Endothelial cell of umbilical vein (primary cell): ENCODE measurements around the gene TNFRSF21. TPM values are rescaled to one million over a fixed set of nuclear protein-coding genes. Genes with fewer than 3 reads are reported as not detected.

ENCODE experiments used
- BruUV-seq: library from RNA; stranded (reverse); fragments of 400-500 nt; replicated peaks from 2 replicates; lab custom pipeline; 2021; lab: Mats Ljungman, UMichigan
- CTCF ChIA-PET: fragments of 300-600, 350-600 bp; sonication (Branson Sonifier 250); formaldehyde crosslinking; loops from one replicate; lab custom pipeline; 2021; ENCODE audit warnings: antibody characterized with exemption, inconsistent platforms; lab: Charles Lee
- POLR2A ChIA-PET: fragments of 300-600, 350-600 bp; sonication (Branson Sonifier 250); formaldehyde crosslinking; loops from one replicate; lab custom pipeline; 2021; ENCODE audit warnings: antibody characterized with exemption, inconsistent platforms; lab: Charles Lee
- DNase-seq: peaks from one replicate; pipeline ENCODE4 v3.0.0-alpha.2; 2011; ENCODE audit warnings: low read depth, low spot score
- FAIRE-seq: peaks from 2 replicates; lab custom pipeline; 2011; peaks lifted over from hg19 to GRCh38; lab: Jason Lieb, UNC
- H2AFZ ChIP-seq: 2 replicates; pipeline ENCODE4 v1.6.0; 2012; ENCODE audit warnings: low read depth, low read length, control low read depth, inconsistent platforms
- H3K27ac ChIP-seq: 2 replicates; pipeline ENCODE4 v1.5.1; 2011; ENCODE audit warnings: low read depth, mild to moderate bottlenecking, control low read depth, low read length, moderate library complexity; ENCODE audit not compliant: insufficient read depth
- H3K27me3 ChIP-seq, 2 experiments: 2 replicates each; pipeline versions ENCODE4 v1.6.0 to v1.6.1; 2011; ENCODE audit warnings: low read length in 2 of 2, mixed read lengths in 1 of 2; ENCODE audit not compliant: control insufficient read depth in 2 of 2, insufficient read depth in 2 of 2
- H3K36me3 ChIP-seq, 2 experiments: 2 replicates in 1 of 2; 3 replicates in 1 of 2; pipeline ENCODE4 v1.5.1; 2011; ENCODE audit warnings: low read length in 2 of 2, mild to moderate bottlenecking in 1 of 2, moderate library complexity in 1 of 2; ENCODE audit not compliant: control insufficient read depth in 2 of 2, insufficient read depth in 2 of 2; ENCODE audit errors: extremely low read depth in 1 of 2
- H3K4me1 ChIP-seq: 3 replicates; pipeline ENCODE4 v1.5.1; 2011; ENCODE audit warnings: mild to moderate bottlenecking, low read length; ENCODE audit not compliant: control insufficient read depth, insufficient read depth; ENCODE audit errors: extremely low read depth
- H3K4me2 ChIP-seq: 2 replicates; pipeline ENCODE4 v1.6.1; 2011; ENCODE audit warnings: low read length, control low read depth, mixed read lengths; ENCODE audit not compliant: insufficient read depth
- H3K4me3 ChIP-seq, 3 experiments: fragments of 200-600 bp in 1 of 3; sonication (generic), shearing (Covaris generic) in 1 of 3; replicated peaks in 1 of 3; 2 replicates each; pipeline ENCODE4 v1.5.1; 2011 to 2016; ENCODE audit warnings: control low read depth in 3 of 3, low read length in 3 of 3, mild to moderate bottlenecking in 2 of 3, inconsistent platforms in 1 of 3, low read depth in 1 of 3, moderate library complexity in 1 of 3; ENCODE audit not compliant: insufficient read depth in 1 of 3
- H3K79me2 ChIP-seq: 2 replicates; pipeline ENCODE4 v1.6.0; 2012; ENCODE audit warnings: low read length, inconsistent platforms; ENCODE audit not compliant: control insufficient read depth, insufficient read depth
- H3K9ac ChIP-seq: replicated peaks from 2 replicates; pipeline ENCODE3; 2011; ENCODE audit warnings: low read length, control low read depth; ENCODE audit not compliant: insufficient read depth; ENCODE audit errors: extremely low read depth
- H3K9me1 ChIP-seq: replicated peaks from 3 replicates; pipeline ENCODE4 v1.6.0; 2011; ENCODE audit warnings: mild to moderate bottlenecking, low read length; ENCODE audit not compliant: control insufficient read depth, insufficient read depth; ENCODE audit errors: extremely low read depth
- H3K9me3 ChIP-seq: replicated peaks from 2 replicates; pipeline ENCODE4 v1.5.1; 2012; ENCODE audit warnings: low read length, inconsistent platforms; ENCODE audit not compliant: control insufficient read depth, insufficient read depth
- H4K20me1 ChIP-seq: replicated peaks from 2 replicates; pipeline ENCODE3; 2011; ENCODE audit warnings: mild to moderate bottlenecking, low read length; ENCODE audit not compliant: control insufficient read depth, insufficient read depth; ENCODE audit errors: extremely low read depth
- EZH2 ChIP-seq: IDR thresholded peaks from 2 replicates; pipeline ENCODE4 v1.6.1; 2012; ENCODE audit warnings: borderline replicate concordance, low read depth, mild to moderate bottlenecking, moderate library complexity, low read length, inconsistent platforms; ENCODE audit not compliant: severe bottlenecking
- FOS ChIP-seq: IDR thresholded peaks from 2 replicates; pipeline ENCODE4 v1.6.1; 2011; ENCODE audit warnings: mild to moderate bottlenecking, low read length, moderate library complexity, borderline replicate concordance; ENCODE audit not compliant: insufficient read depth
- GATA2 ChIP-seq: IDR thresholded peaks from 2 replicates; pipeline ENCODE4 v1.7.0; 2011; ENCODE audit warnings: low read depth, mild to moderate bottlenecking, moderate library complexity, mixed read lengths, low read length; ENCODE audit not compliant: insufficient read length, insufficient read depth
- JUN ChIP-seq: IDR thresholded peaks from 2 replicates; pipeline ENCODE4 v1.6.1; 2011; ENCODE audit warnings: borderline replicate concordance, low read depth; ENCODE audit not compliant: insufficient read length, insufficient read depth
- MYC ChIP-seq: IDR thresholded peaks from one replicate; pipeline ENCODE4 v1.6.1; 2011; ENCODE audit warnings: mild to moderate bottlenecking, low read depth, low read length
- POLR2A ChIP-seq: IDR thresholded peaks from 2 replicates; pipeline ENCODE4 v1.6.1; 2012; ENCODE audit warnings: low read depth, mild to moderate bottlenecking, control low read depth, low read length
- POLR2AphosphoS5 ChIP-seq: IDR thresholded peaks from 2 replicates; pipeline ENCODE4 v1.6.1; 2012; ENCODE audit warnings: low read depth, mild to moderate bottlenecking, control low read depth, low read length, moderate library complexity; ENCODE audit not compliant: insufficient read depth
- dilution Hi-C: fragments of 300-500 bp; cut with MboI; formaldehyde crosslinking; loops from one replicate; pipeline ENCODE4 v1.15.0; 2019; ENCODE audit warnings: low sequenced_read_pairs; ENCODE audit not compliant: extremely low pct_ligation_motif_present
- intact Hi-C: fragments of 100-400 bp; cut with micrococcal nuclease; formaldehyde crosslinking; loops from one replicate; pipeline ENCODE4 v1.10.0; 2022
- polyA plus RNA-seq, 4 experiments: library from polyadenylated mRNA; depleted of rRNA in 3 of 4; stranded (reverse) in 3 of 4; unstranded in 1 of 4; fragments of >200 nt; gene quantifications; 2 replicates each; pipeline versions ENCODE4 v1.2.1 to v1.2.3, GENCODE V29; 2011 to 2012; ENCODE audit warnings: missing spikeins in 1 of 4
- total RNA-seq: library from RNA; stranded (reverse); gene quantifications from 2 replicates; pipeline ENCODE4 v1.2.3, GENCODE V29; 2021
- TF ChIP-seq, protein P1 (sequence below): IDR thresholded peaks from 2 replicates; pipeline ENCODE4 v1.6.1; 2011; ENCODE audit not compliant: insufficient read depth, insufficient read length
- TF ChIP-seq, protein P2 (sequence below), 2 donors: IDR thresholded peaks; 1 replicate in 1 of 2; 2 replicates in 1 of 2; pipeline ENCODE4 v1.5.1; 2011; ENCODE audit warnings: low read length in 2 of 2, mild to moderate bottlenecking in 2 of 2, moderate library complexity in 2 of 2, control low read depth in 1 of 2, inconsistent platforms in 1 of 2, low read depth in 1 of 2; ENCODE audit not compliant: insufficient read depth in 1 of 2; ENCODE audit errors: extremely low read depth in 1 of 2

The TNFRSF21 gene
- total and polyA plus RNA-seq, 2 donors (not counting 3 experiments of a cell fraction or from before 2014, with no cell fraction given), result 26.0 to 40.6 TPM

DNA sequence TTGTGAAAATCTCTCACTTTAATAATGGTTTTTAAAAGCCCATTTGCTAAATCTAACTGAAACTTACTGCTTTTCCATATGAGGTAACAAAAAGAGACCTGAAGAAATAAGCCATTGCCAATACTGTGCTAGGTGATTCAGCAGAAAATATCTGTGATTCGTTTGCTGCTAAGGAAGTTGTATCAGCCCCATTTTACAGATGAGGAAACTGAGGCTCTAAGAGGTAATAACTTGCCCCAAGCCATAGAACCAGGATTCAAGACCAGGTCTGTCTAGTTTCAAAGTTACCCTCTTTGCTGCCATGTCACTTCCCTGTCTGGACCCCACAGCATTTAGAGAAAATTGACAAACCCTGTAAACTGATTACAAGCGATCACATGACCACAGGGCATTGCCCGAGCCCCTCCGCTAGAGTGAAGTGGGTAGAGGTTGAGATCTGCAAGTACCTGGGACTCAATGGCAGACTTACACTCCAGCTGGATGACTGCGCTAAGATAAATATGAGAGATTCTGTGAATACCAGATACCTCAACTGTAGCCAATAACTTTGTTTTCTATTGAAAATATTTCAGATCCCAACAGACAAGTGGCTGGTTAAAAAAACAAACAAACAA is 69.3 kb downstream of the TNFRSF21 start:
- Histone ChIP-seq H3K27ac (no peak overlapping the region), H3K9me3 (no peaks in the 10 kb centered on the region), H3K9me1 (no peaks in the 10 kb centered on the region), H4K20me1 (no peaks in the 10 kb centered on the region), H3K4me1 (peaks cover 14% of the 10 kb centered on the region), H3K9ac (no peak overlapping the region), H3K4me3 (no peak overlapping the region), H3K36me3 (no peaks in the 10 kb centered on the region), H3K79me2 (no peaks in the 10 kb centered on the region), H3K27me3 (no peaks in the 10 kb centered on the region), H3K4me2 (no peak overlapping the region), H2AFZ (no peak overlapping the region)
- dilution Hi-C loops (loop anchor here (25.0 kb wide), 1 partner anchor 153 kb away; no protein-coding TSS in a partner anchor), intact Hi-C loops (loop anchor here (5.0 kb wide), 1 partner anchor 143 kb away; no protein-coding TSS in a partner anchor)
- ChIA-PET POLR2A (no interaction called here), CTCF (interaction anchor here (1.0 kb wide), 1 partner anchor 10 kb away, joined by 3 read pairs; no protein-coding TSS in a partner anchor)
- FAIRE-seq (no peak), DNase-seq (no peak)
- no TSS peak for BruUV-seq
- TF ChIP-seq POLR2A (no peak), JUN (no peak), EZH2 (no peak), FOS (no peak), GATA2 (no peak), POLR2AphosphoS5 (no peak), MYC (no peak)
- TF ChIP-seq, protein P1, sequence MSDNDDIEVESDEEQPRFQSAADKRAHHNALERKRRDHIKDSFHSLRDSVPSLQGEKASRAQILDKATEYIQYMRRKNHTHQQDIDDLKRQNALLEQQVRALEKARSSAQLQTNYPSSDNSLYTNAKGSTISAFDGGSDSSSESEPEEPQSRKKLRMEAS, result no peak
- TF ChIP-seq, protein P2, sequence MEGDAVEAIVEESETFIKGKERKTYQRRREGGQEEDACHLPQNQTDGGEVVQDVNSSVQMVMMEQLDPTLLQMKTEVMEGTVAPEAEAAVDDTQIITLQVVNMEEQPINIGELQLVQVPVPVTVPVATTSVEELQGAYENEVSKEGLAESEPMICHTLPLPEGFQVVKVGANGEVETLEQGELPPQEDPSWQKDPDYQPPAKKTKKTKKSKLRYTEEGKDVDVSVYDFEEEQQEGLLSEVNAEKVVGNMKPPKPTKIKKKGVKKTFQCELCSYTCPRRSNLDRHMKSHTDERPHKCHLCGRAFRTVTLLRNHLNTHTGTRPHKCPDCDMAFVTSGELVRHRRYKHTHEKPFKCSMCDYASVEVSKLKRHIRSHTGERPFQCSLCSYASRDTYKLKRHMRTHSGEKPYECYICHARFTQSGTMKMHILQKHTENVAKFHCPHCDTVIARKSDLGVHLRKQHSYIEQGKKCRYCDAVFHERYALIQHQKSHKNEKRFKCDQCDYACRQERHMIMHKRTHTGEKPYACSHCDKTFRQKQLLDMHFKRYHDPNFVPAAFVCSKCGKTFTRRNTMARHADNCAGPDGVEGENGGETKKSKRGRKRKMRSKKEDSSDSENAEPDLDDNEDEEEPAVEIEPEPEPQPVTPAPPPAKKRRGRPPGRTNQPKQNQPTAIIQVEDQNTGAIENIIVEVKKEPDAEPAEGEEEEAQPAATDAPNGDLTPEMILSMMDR (IDR thresholded peaks at IDR 0.05; ENCODE audit: extremely low read depth in 1 of 2, insufficient read depth in 1 of 2, low read depth in 1 of 2, low read length in 2 of 2), result no peak
